MCF 10A (cell line): ENCODE data around the gene ALOXE3. TPM values are rescaled to one million over a fixed set of nuclear protein-coding genes. Genes with fewer than 3 reads are reported as not detected.

Experiments
- BruUV-seq: library from RNA; stranded (reverse); fragments of 400-500 nt; replicated peaks from 2 replicates; lab custom pipeline; 2021; lab: Mats Ljungman, UMichigan
- CTCF ChIA-PET: fragments of 300-600 bp; sonication (Branson Sonifier 250); formaldehyde crosslinking; extraction: SDS; loops from one replicate; lab custom pipeline; 2021; ENCODE audit warnings: antibody characterized with exemption, inconsistent platforms; lab: Yijun Ruan, JAX
- POLR2A ChIA-PET: fragments of 300-600, 350-650 bp; sonication (Branson Sonifier 250); formaldehyde crosslinking; extraction: SDS; loops from one replicate; lab custom pipeline; 2020; ENCODE audit warnings: antibody characterized with exemption, inconsistent platforms; lab: Yijun Ruan, JAX
- DNase-seq: peaks from one replicate; pipeline ENCODE4 v3.0.0-alpha.2; 2018; ENCODE audit not compliant: unreplicated experiment
- H3K27ac Mint-ChIP-seq: one replicate; pipeline ENCODE4 v1.8.0; 2022; ENCODE audit warnings: mild to moderate bottlenecking, low read depth, mixed read lengths; ENCODE audit not compliant: unreplicated experiment
- H3K27me3 Mint-ChIP-seq: one replicate; pipeline ENCODE4 v1.8.0; 2022; ENCODE audit warnings: mixed read lengths; ENCODE audit not compliant: insufficient read depth, unreplicated experiment
- H3K36me3 Mint-ChIP-seq: one replicate; pipeline ENCODE4 v1.8.0; 2022; ENCODE audit warnings: mild to moderate bottlenecking, moderate library complexity, mixed read lengths; ENCODE audit not compliant: insufficient read depth, unreplicated experiment
- H3K4me1 Mint-ChIP-seq: one replicate; pipeline ENCODE4 v1.8.0; 2022; ENCODE audit warnings: mixed read lengths; ENCODE audit not compliant: insufficient read depth, unreplicated experiment
- H3K4me3 Mint-ChIP-seq: one replicate; pipeline ENCODE4 v1.8.0; 2022; ENCODE audit warnings: mild to moderate bottlenecking, moderate library complexity, mixed read lengths; ENCODE audit not compliant: unreplicated experiment
- H3K9me3 Mint-ChIP-seq: one replicate; pipeline ENCODE4 v1.8.0; 2022; ENCODE audit warnings: mixed read lengths; ENCODE audit not compliant: unreplicated experiment
- CTCF ChIP-seq: fragments of 200-600 bp; IDR thresholded peaks from one replicate; pipeline ENCODE4 v1.8.0; 2022; ENCODE audit warnings: antibody characterized with exemption, mild to moderate bottlenecking; ENCODE audit not compliant: unreplicated experiment
- intact Hi-C: fragments of 100-400 bp; cut with micrococcal nuclease; formaldehyde crosslinking; loops from 2 replicates; pipeline ENCODE4 v1.14.1; 2022
- total RNA-seq: library from RNA; stranded (reverse); gene quantifications from 2 replicates; pipeline ENCODE4 v1.2.3, GENCODE V29; 2022

ALOXE3 gene
- total RNA-seq, 1 experiment from 2014 or later, result 13.1 TPM

DNA sequence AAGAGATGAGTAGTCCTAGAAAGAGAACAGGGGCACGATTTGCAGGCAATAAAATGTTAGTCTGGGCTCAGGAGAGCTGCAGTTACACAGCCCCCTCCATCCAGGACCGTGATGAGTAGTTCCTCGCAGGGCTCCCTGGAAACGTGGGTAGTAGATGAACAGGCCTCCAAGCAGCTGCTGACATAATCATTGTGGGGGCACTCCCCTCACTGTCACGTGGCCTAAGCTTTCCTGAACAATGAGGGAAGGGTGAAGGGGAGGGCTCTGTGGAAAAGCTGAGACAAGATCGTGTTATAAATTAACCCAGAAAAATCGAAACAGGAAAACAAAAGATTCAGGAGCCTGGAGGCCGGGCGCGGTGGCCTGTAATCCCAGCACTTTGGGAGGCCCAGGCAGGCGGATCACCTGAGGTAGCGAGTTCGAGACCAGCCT lies 35.2 kb upstream of the ALOXE3 start:
- peak; percentile 96 for DNase-seq

GRCh38 chr17:8153031-8153451 lies 34.7 kb upstream of the ALOXE3 start:
- DNase-seq, result no peak
- Mint-ChIP-seq H3K4me1 (peaks cover 27% of the 10 kb centered on the region), H3K27ac (no peak overlapping the region), H3K27me3 (no peaks in the 10 kb centered on the region), H3K9me3 (no peaks in the 10 kb centered on the region), H3K4me3 (no peak overlapping the region), H3K36me3 (peaks cover 4% of the 10 kb centered on the region)
- no peak for TF ChIP-seq CTCF
- BruUV-seq, result no TSS peak
- intact Hi-C loops, result no loop called here
- POLR2A ChIA-PET, result interaction anchor here (0.6 to 16.5 kb wide), 16 partner anchors 8 to 525 kb away, joined by 3 to 429 read pairs (median 36); partner anchors contain the start of genes ALOXE3, BORCS6, CTC1 and HES7
- CTCF ChIA-PET, result interaction anchor here (1.1 to 8.7 kb wide), 2 partner anchors 10 to 14 kb away, joined by 4 to 59 read pairs; no protein-coding TSS in a partner anchor

More for the DNA sequence above, 35.2 kb upstream of the ALOXE3 start:
- Mint-ChIP-seq H3K4me1 (peaks cover 30% of the 10 kb centered on the region), H3K9me3 (no peaks in the 10 kb centered on the region), H3K36me3 (peaks cover 9% of the 10 kb centered on the region), H3K27ac (no peak overlapping the region), H3K4me3 (no peak overlapping the region), H3K27me3 (no peaks in the 10 kb centered on the region)
- no peak for TF ChIP-seq CTCF
- TSS peak; percentile 9 for BruUV-seq
- ChIA-PET CTCF (interaction anchor here (0.8 to 8.7 kb wide), 4 partner anchors 11 to 145 kb away, joined by 3 to 59 read pairs (median 4); no protein-coding TSS in a partner anchor), POLR2A (interaction anchor here (0.6 to 16.5 kb wide), 17 partner anchors 11 to 720 kb away, joined by 3 to 429 read pairs (median 22); partner anchors contain the start of genes ALOXE3, BORCS6, CTC1 and HES7)
- intact Hi-C loops, result no loop called here

- H3K27ac Mint-ChIP-seq, result no peak within 1 kb of the TSS
- no peak for TF ChIP-seq CTCF
- H3K27me3 Mint-ChIP-seq, result no peaks in the 10 kb centered on the region
- no peaks in the 10 kb centered on the region for H3K36me3 Mint-ChIP-seq
- H3K4me3 Mint-ChIP-seq, result no peak within 1 kb of the TSS
- intact Hi-C loops, result loop anchor here (1.0 kb wide), 1 partner anchor 29 kb away; no protein-coding TSS in a partner anchor
- peak; percentile 99 for DNase-seq
- no TSS peak for BruUV-seq
- POLR2A ChIA-PET, result interaction anchor here (0.6 to 16.5 kb wide), 19 partner anchors 9 to 579 kb away, joined by 3 to 429 read pairs (median 5); partner anchors contain the start of genes ALOXE3, AURKB, BORCS6 and CTC1
- CTCF ChIA-PET, result interaction anchor here (0.6 kb wide), 1 partner anchor 14 kb away, joined by 3 read pairs; no protein-coding TSS in a partner anchor
- peaks cover 27% of the 10 kb centered on the region for H3K4me1 Mint-ChIP-seq
- no peaks in the 10 kb centered on the region for H3K9me3 Mint-ChIP-seq
Observed at GRCh38 chr17:8152112-8152775, 33.9 kb upstream of the ALOXE3 start, which contains the start of gene PER1. PER1 (minus strand) TSS chr17:8152404; CDS start chr17:8150706, 1,698 bp downstream.

GRCh38 chr17:8151641-8152111 lies 33.4 kb upstream of the ALOXE3 start:
- no peaks in the 10 kb centered on the region for H3K36me3 Mint-ChIP-seq
- intact Hi-C loops, result loop anchor here (1.0 kb wide), 1 partner anchor 28 kb away; no protein-coding TSS in a partner anchor

More at GRCh38 chr17:8151641-8152111, 33.4 kb upstream of the ALOXE3 start:
- no peak for TF ChIP-seq CTCF
- TSS peak; percentile 9 for BruUV-seq
- Mint-ChIP-seq H3K9me3 (no peaks in the 10 kb centered on the region), H3K27ac (no peak overlapping the region), H3K4me3 (no peak overlapping the region), H3K4me1 (peaks cover 32% of the 10 kb centered on the region), H3K27me3 (no peaks in the 10 kb centered on the region)
- POLR2A ChIA-PET, result interaction anchor here (0.6 to 16.5 kb wide), 20 partner anchors 10 to 579 kb away, joined by 3 to 429 read pairs (median 6); partner anchors contain the start of genes ALOXE3, AURKB, BORCS6 and CTC1
- CTCF ChIA-PET, result interaction anchor here (1.5 kb wide), 1 partner anchor 12 kb away, joined by 5 read pairs; no protein-coding TSS in a partner anchor
- DNase-seq, result no peak
